CD4-positive, alpha-beta T cell (primary cell): ENCODE measurements around the gene CNDP2. TPM values are rescaled to one million over a fixed set of nuclear protein-coding genes. Genes with fewer than 3 reads are reported as not detected.

Source experiments
- ATAC-seq: fragments of 200-7000 bp; cut with Tn5 transposase; one replicate; pipeline ENCODE4 v1.10.0; 2022; ENCODE audit warnings: mild to moderate bottlenecking; ENCODE audit not compliant: poor library complexity
- CTCF ChIA-PET: fragments of 350-600 bp; sonication (Branson Sonifier 250); formaldehyde crosslinking; loops from one replicate; lab custom pipeline; 2021; ENCODE audit warnings: antibody characterized with exemption, inconsistent platforms; lab: Charles Lee
- POLR2A ChIA-PET: fragments of 350-600 bp; sonication (Branson Sonifier 250); formaldehyde crosslinking; loops from one replicate; lab custom pipeline; 2021; ENCODE audit warnings: antibody characterized with exemption, inconsistent platforms; lab: Charles Lee
- DNase-seq, 14 experiments: peaks; one replicate each; pipeline ENCODE4 v3.0.0-alpha.2; 2013 to 2020; ENCODE audit warnings: mixed read lengths in 2 of 14
- H3K27ac ChIP-seq, 2 donors: one replicate each; pipeline versions ENCODE4 v1.5.1 to v1.7.0; 2013; ENCODE audit warnings: low read length in 2 of 2, low read depth in 1 of 2, mild to moderate bottlenecking in 1 of 2
- H3K27me3 ChIP-seq, 2 experiments: 1 replicate in 1 of 2; 2 replicates in 1 of 2; pipeline versions ENCODE4 v1.6.1 to v1.7.0; 2013; ENCODE audit warnings: low read length in 2 of 2, control low read depth in 1 of 2, mild to moderate bottlenecking in 1 of 2, moderate library complexity in 1 of 2; ENCODE audit not compliant: insufficient read depth in 2 of 2, control insufficient read depth in 1 of 2
- H3K36me3 ChIP-seq: one replicate; pipeline ENCODE4 v1.6.1; 2013; ENCODE audit warnings: low read length, control low read depth; ENCODE audit not compliant: insufficient read depth
- H3K4me1 ChIP-seq: one replicate; pipeline ENCODE4 v1.6.1; 2013; ENCODE audit warnings: low read length, control low read depth; ENCODE audit not compliant: insufficient read depth
- H3K4me3 ChIP-seq: one replicate; pipeline ENCODE4 v1.5.1; 2013; ENCODE audit warnings: mild to moderate bottlenecking, low read length, moderate library complexity
- H3K9me3 ChIP-seq, 2 experiments: 1 replicate in 1 of 2; 2 replicates in 1 of 2; pipeline versions ENCODE4 v1.6.1 to v1.7.0; 2013; ENCODE audit warnings: low read length in 2 of 2, mild to moderate bottlenecking in 2 of 2, control low read depth in 1 of 2, moderate library complexity in 1 of 2; ENCODE audit not compliant: control insufficient read depth in 1 of 2, insufficient read depth in 1 of 2
- H3K27ac Mint-ChIP-seq: one replicate; pipeline ENCODE4 v1.8.0; 2020; ENCODE audit warnings: mixed read lengths
- H3K27me3 Mint-ChIP-seq: one replicate; pipeline ENCODE4 v1.8.0; 2021; ENCODE audit warnings: mixed read lengths
- H3K36me3 Mint-ChIP-seq: one replicate; pipeline ENCODE4 v1.8.0; 2021; ENCODE audit warnings: low read depth, mixed read lengths
- H3K4me1 Mint-ChIP-seq: one replicate; pipeline ENCODE4 v1.8.0; 2021; ENCODE audit warnings: low read depth, mixed read lengths
- H3K4me3 Mint-ChIP-seq: one replicate; pipeline ENCODE4 v1.8.0; 2020; ENCODE audit warnings: mild to moderate bottlenecking, mixed read lengths
- H3K9me3 Mint-ChIP-seq: one replicate; pipeline ENCODE4 v1.8.0; 2020; ENCODE audit warnings: mixed read lengths
- intact Hi-C, 2 experiments: fragments of 100-400 bp; cut with DNase I in 1 of 2; cut with micrococcal nuclease in 1 of 2; formaldehyde crosslinking; loops; one replicate each; pipeline versions ENCODE4 v1.15.1 to v1.9.0; 2023 to 2025; cut with DNase I, micrococcal nuclease
- total RNA-seq, 174 experiments: library from RNA in 2 of 174; stranded (reverse) in 2 of 174; gene quantifications; one replicate each; pipeline ENCODE4 v1.2.3 and lab custom pipeline; 2021 to 2026
- TF ChIP-seq, protein P1 (sequence below): fragments of 200-600 bp; IDR thresholded peaks from one replicate; pipeline ENCODE4 v1.8.0; 2022; ENCODE audit warnings: antibody characterized with exemption, mild to moderate bottlenecking

Gene CNDP2
- total RNA-seq, 2 experiments from 2014 or later = 75.5 to 75.7 TPM

DNA sequence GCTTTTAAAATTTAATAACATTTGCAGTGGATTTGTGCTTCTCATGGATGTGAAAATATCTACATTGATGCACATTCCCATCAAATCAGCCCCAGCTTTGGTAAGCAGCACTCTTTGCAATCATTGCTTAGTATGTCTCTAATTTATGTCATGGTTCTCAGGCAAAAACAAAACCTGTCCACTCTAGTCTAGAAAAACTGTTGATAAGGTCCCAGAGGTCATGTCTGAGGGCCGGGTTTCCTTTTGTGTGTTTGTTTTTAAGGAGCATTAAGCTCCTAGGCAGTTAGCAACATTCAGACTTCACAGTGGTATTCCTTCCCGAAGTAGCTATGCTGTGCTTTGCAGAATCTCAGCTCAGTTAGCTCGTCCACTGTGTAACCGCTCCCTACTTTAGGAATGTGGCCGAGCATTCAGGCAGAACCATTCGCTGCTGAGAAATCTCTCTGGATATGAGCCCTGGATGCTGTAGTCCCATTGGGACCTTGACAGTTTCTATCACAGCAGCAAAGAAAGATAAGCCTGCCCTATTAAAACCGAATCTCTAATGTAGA is 43.1 kb upstream of the CNDP2 start:
- Histone ChIP-seq H3K4me1 (peaks cover 9% of the 10 kb centered on the region), H3K36me3 (no peaks in the 10 kb centered on the region), H3K27me3 (peaks cover 23 to 44% of the 10 kb centered on the region in 2 experiments), H3K4me3 (no peak overlapping the region), H3K27ac (no peak overlapping the region), H3K9me3 (peaks cover 0 to 8% of the 10 kb centered on the region in 2 experiments)
- Mint-ChIP-seq H3K4me3 (no peak overlapping the region), H3K36me3 (no peaks in the 10 kb centered on the region), H3K27me3 (peaks cover 46% of the 10 kb centered on the region), H3K4me1 (peaks cover 9% of the 10 kb centered on the region), H3K9me3 (no peaks in the 10 kb centered on the region), H3K27ac (no peak overlapping the region)
- TF ChIP-seq, protein P1, sequence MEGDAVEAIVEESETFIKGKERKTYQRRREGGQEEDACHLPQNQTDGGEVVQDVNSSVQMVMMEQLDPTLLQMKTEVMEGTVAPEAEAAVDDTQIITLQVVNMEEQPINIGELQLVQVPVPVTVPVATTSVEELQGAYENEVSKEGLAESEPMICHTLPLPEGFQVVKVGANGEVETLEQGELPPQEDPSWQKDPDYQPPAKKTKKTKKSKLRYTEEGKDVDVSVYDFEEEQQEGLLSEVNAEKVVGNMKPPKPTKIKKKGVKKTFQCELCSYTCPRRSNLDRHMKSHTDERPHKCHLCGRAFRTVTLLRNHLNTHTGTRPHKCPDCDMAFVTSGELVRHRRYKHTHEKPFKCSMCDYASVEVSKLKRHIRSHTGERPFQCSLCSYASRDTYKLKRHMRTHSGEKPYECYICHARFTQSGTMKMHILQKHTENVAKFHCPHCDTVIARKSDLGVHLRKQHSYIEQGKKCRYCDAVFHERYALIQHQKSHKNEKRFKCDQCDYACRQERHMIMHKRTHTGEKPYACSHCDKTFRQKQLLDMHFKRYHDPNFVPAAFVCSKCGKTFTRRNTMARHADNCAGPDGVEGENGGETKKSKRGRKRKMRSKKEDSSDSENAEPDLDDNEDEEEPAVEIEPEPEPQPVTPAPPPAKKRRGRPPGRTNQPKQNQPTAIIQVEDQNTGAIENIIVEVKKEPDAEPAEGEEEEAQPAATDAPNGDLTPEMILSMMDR = no peak
- intact Hi-C loops = no loop called here
- DNase-seq (no peak), ATAC-seq (no peak)
- ChIA-PET CTCF (interaction anchor here (0.6 to 1.0 kb wide), 3 partner anchors 28 to 147 kb away, joined by 3 to 4 read pairs (median 3); no protein-coding TSS in a partner anchor), POLR2A (no interaction called here)

DNA sequence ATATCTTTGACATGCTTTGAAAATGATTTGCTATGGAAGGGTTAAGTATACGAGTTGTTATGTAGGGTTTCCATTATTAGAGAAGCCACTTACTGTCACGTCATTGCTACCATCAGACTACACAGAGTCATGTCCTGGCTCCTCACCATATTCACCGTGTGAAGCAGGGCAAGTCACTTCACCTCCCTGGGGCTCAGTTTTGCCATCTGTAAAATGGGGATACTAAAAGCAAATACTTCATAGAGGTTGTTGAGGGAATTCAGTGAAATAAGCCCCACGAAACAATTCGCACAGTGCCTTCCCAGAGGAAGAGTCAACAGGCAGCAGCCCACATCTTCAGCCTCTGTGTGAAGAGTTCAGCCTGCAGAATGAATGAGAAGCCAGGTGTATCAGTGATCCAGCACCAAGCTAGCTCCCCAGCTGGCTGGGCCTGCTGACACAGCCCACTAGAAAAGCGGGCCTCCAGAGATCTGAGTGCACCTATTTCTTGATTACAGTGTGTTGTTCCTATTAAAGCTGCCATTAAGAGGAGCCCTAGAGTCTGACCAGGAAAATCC is 42.4 kb upstream of the CNDP2 start:
- POLR2A ChIA-PET = no interaction called here
- Mint-ChIP-seq H3K27me3 (peaks cover 51% of the 10 kb centered on the region), H3K4me1 (peaks cover 12% of the 10 kb centered on the region), H3K27ac (no peak overlapping the region), H3K9me3 (no peaks in the 10 kb centered on the region), H3K4me3 (no peak overlapping the region), H3K36me3 (no peaks in the 10 kb centered on the region)
- H3K4me1 ChIP-seq = peaks cover 9% of the 10 kb centered on the region
- H3K27me3 ChIP-seq = peaks cover 23 to 44% of the 10 kb centered on the region in 2 experiments
- CTCF ChIA-PET = interaction anchor here (0.8 kb wide), 1 partner anchor 17 kb away, joined by 3 read pairs; no protein-coding TSS in a partner anchor
- no peak for ATAC-seq
- TF ChIP-seq, protein P1 = no peak
- no peaks in the 10 kb centered on the region for H3K36me3 ChIP-seq
- peaks cover 0 to 8% of the 10 kb centered on the region in 2 experiments for H3K9me3 ChIP-seq
- intact Hi-C loops = no loop called here
- DNase-seq = no peak
- H3K4me3 ChIP-seq = no peak overlapping the region
- no peak overlapping the region for H3K27ac ChIP-seq

DNA sequence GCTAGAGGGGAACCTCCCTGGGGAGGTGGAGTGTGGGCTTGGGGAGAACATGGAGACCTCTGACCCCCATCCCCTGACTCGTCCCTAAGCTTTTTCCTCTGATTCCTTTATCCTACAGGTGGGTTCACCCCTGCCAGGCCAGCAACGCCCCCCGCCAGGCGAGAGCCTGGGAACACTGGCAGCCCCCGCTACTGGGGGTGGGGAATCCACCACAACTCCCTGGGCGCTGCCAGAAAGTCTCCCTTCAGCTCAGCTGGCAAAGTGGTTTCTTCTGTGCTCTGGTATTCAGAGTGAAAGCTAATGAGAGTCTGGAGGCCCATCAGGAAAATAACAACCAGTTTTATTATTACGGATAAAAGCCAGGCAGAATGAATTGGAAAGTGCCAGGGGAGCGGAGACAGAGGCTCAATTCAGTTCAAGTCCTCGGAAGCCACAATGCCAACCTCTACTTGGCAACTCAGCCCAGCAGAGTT is 41.8 kb upstream of the CNDP2 start:
- ChIA-PET POLR2A (no interaction called here), CTCF (interaction anchor here (0.8 kb wide), 1 partner anchor 18 kb away, joined by 3 read pairs; no protein-coding TSS in a partner anchor)
- H3K27me3 ChIP-seq = peaks cover 23 to 44% of the 10 kb centered on the region in 2 experiments
- peaks cover 57% of the 10 kb centered on the region for H3K27me3 Mint-ChIP-seq
- peaks cover 9% of the 10 kb centered on the region for H3K4me1 ChIP-seq
- no peaks in the 10 kb centered on the region for H3K36me3 Mint-ChIP-seq
- H3K36me3 ChIP-seq = no peaks in the 10 kb centered on the region
- H3K27ac ChIP-seq = no peak overlapping the region
- DNase-seq (peak in 1 of 14 experiments; percentile 2), ATAC-seq (no peak)
- TF ChIP-seq, protein P1 = no peak
- H3K4me1 Mint-ChIP-seq = peaks cover 17% of the 10 kb centered on the region
- intact Hi-C loops = no loop called here
- H3K9me3 Mint-ChIP-seq = no peaks in the 10 kb centered on the region
- H3K4me3 Mint-ChIP-seq = no peak overlapping the region
- H3K9me3 ChIP-seq = peaks cover 0 to 8% of the 10 kb centered on the region in 2 experiments
- H3K27ac Mint-ChIP-seq = no peak overlapping the region
- H3K4me3 ChIP-seq = no peak overlapping the region
